Fibroblast of skin of right biceps (primary cell): ENCODE data around the gene PRR35.
A peak's percentile ranks its signal among the peaks of the same experiment; 100 is the strongest.

ENCODE experiments used
- DNase-seq: peaks from one replicate; pipeline ENCODE4 v3.0.0-alpha.2; 2013

Gene PRR35

GRCh38 chr16:582218-582613 is 22.0 kb downstream of the PRR35 start:
- DNase-seq: no peak

- no peak for DNase-seq
Observed at GRCh38 chr16:582614-583331, 22.6 kb downstream of the PRR35 start.

- DNase-seq: no peak
Observed at GRCh38 chr16:583470-583814, 23.2 kb downstream of the PRR35 start.

GRCh38 chr16:583815-584591 is 23.8 kb downstream of the PRR35 start:
- DNase-seq: no peak

GRCh38 chr16:585351-585750 is 25.2 kb downstream of the PRR35 start:
- DNase-seq: no peak

GRCh38 chr16:586047-586644 is 26.0 kb downstream of the PRR35 start:
- DNase-seq: peak; percentile 59

GRCh38 chr16:586645-587590 is 26.7 kb downstream of the PRR35 start:
- no peak for DNase-seq

- DNase-seq: peak; percentile 58
Observed at GRCh38 chr16:588639-588888, 28.4 kb downstream of the PRR35 start.

- DNase-seq: peak; percentile 95
Observed at GRCh38 chr16:588889-589657, 28.9 kb downstream of the PRR35 start.

- peak; percentile 98 for DNase-seq
Observed at GRCh38 chr16:589658-590187, 29.5 kb downstream of the PRR35 start, which contains the start of gene RAB40C. TSS of gene RAB40C (plus strand) at chr16:590066. CDS start at chr16:590292, 226 bp downstream.

GRCh38 chr16:590188-590814 is 30.1 kb downstream of the PRR35 start:
- peak; percentile 33 for DNase-seq

- DNase-seq: no peak
Observed at GRCh38 chr16:590815-591200, 30.6 kb downstream of the PRR35 start.

GRCh38 chr16:591231-591630 is 31.0 kb downstream of the PRR35 start:
- DNase-seq: no peak

- no peak for DNase-seq
Observed at GRCh38 chr16:591892-592517, 31.8 kb downstream of the PRR35 start.

GRCh38 chr16:592518-593306 is 32.5 kb downstream of the PRR35 start:
- DNase-seq: no peak

GRCh38 chr16:593406-593805 is 33.2 kb downstream of the PRR35 start:
- no peak for DNase-seq

- no peak for DNase-seq
Observed at GRCh38 chr16:593807-594206, 33.6 kb downstream of the PRR35 start.

GRCh38 chr16:595094-595528 is 34.9 kb downstream of the PRR35 start:
- DNase-seq: no peak

GRCh38 chr16:595942-596735 is 35.9 kb downstream of the PRR35 start:
- DNase-seq: no peak

GRCh38 chr16:596736-597060 is 36.5 kb downstream of the PRR35 start:
- DNase-seq: no peak
